Measurements from ENCODE around the gene MYF5.

DNA sequence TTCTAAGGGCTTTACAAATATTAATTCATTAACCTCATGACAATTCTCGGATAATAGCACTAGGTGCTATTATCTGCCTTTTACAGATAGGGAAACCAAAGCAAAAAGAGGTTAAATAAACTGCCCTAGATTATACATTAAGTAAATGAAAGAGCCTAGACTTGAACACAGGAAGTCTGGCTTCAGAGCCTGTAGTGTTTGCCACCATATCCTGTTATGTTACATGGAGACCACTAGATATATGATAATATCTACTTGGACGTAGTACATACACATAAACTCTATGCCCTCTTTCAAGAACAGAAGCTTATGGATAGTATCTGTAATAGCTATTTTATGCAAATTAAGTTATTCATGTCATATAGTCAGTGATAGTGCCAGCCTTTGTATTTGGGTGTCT, 26.2 kb upstream of the MYF5 start:
- TF ChIP-seq CTCF (IDR thresholded peaks at IDR 0.05): no peak
- no peak for TF ChIP-seq POLR2A (IDR thresholded peaks at IDR 0.05)

All from right lobe of liver (tissue), 4 donors.